Chondrocyte (in vitro differentiated cells): ENCODE results near the gene GNAS-AS1. TPM values are rescaled to one million over a fixed set of nuclear protein-coding genes. Genes with fewer than 3 reads are reported as not detected.

Experiments used
- DNase-seq: peaks from one replicate; pipeline ENCODE4 v3.0.0; 2021; ENCODE audit warnings: mixed read lengths, low spot score
- H3K27ac Mint-ChIP-seq: one replicate; pipeline ENCODE4 v1.8.0; 2021; ENCODE audit warnings: mild to moderate bottlenecking, moderate library complexity, mixed read lengths; ENCODE audit not compliant: unreplicated experiment
- H3K27me3 Mint-ChIP-seq: 2 replicates; pipeline ENCODE4 v1.8.0; 2021; ENCODE audit warnings: low read depth, mixed read lengths
- H3K36me3 Mint-ChIP-seq: 2 replicates; pipeline ENCODE4 v1.8.0; 2021; ENCODE audit warnings: low read depth, mixed read lengths
- H3K4me1 Mint-ChIP-seq: 2 replicates; pipeline ENCODE4 v1.8.0; 2021; ENCODE audit warnings: low read depth, mild to moderate bottlenecking, mixed read lengths
- H3K4me3 Mint-ChIP-seq: one replicate; pipeline ENCODE4 v1.8.0; 2021; ENCODE audit warnings: mild to moderate bottlenecking, moderate library complexity, mixed read lengths; ENCODE audit not compliant: unreplicated experiment
- H3K9me3 Mint-ChIP-seq: 2 replicates; pipeline ENCODE4 v1.8.0; 2021; ENCODE audit warnings: low read depth, mixed read lengths
- total RNA-seq: library from RNA; stranded (reverse); gene quantifications from 3 replicates; pipeline ENCODE4 v1.2.1, GENCODE V29; 2021
- TF ChIP-seq, protein P1 (sequence below): fragments of 200-600 bp; sonication (generic); IDR thresholded peaks from 2 replicates; pipeline ENCODE4 v1.5.0; 2021; ENCODE audit warnings: antibody characterized with exemption, mild to moderate bottlenecking, moderate library complexity

The GNAS-AS1 gene
- total RNA-seq, 1 donor from 2014 or later, result 1.1 TPM

DNA sequence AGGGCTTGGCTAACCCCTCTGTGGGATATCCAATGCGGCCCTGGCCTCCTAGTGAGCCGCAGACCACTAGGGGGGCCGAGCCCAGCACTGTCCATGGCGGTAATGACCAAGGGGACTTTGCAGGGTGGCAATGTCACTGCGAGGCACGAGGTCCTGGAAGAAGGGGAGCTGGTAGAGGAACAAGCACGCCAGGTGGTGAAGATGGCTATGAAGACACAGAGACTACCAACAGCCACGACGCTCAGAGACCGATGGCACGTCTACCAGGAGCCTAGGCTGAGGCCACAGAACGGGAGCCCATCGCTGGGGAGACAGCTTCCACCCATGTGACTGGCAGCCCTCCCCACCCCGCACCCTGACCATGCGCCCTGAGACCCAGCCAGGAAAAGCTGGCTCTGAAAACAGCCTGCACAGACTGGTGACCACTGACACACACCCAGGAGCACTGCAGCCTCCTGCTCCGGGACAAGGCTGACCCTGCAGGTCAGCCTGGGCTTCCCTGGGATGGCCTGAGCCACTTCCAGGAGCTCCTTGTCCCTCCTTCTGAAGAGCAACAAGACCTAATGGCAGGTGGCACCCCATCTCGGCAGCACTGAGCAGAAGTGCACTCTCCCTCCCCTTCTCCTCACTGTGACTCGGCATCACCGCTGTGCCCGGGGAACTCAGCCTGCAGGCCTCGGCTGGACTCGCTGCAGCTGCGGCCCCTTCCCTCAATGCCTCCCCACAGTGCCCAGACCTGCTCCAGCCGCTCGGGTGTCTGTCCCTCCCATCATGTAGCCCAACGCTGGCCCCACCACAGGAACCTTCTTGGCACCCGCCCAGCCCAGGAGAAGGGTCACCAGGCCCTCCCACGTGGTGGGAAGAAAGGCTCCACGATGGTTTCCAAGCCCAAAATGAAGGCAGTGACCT is 56.9 kb downstream of the GNAS-AS1 start:
- Mint-ChIP-seq H3K27ac (no peak overlapping the region), H3K4me1 (no peaks in the 10 kb centered on the region), H3K36me3 (no peaks in the 10 kb centered on the region)

DNA sequence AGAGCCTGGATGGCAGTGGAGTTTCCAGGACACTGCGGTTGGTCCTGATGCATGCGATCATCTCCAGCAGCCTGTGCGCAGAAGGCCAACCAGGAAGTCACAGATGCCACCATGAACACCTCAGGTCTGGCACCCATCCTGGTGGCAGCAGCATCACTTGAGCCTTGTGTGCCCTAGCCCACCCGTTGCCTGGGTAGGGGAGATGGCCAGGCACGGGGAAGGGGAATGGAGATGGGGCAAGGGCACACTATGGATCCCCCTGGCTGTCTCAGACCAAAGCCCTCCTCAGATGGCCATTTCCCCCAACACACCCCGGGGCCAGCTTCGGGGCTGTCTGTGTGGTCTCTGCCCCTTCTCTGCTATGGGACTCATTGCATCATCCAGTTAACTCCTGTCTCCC is 58.3 kb downstream of the GNAS-AS1 start:
- H3K27me3 Mint-ChIP-seq, result peaks cover 61% of the 10 kb centered on the region
- TF ChIP-seq, protein P1, sequence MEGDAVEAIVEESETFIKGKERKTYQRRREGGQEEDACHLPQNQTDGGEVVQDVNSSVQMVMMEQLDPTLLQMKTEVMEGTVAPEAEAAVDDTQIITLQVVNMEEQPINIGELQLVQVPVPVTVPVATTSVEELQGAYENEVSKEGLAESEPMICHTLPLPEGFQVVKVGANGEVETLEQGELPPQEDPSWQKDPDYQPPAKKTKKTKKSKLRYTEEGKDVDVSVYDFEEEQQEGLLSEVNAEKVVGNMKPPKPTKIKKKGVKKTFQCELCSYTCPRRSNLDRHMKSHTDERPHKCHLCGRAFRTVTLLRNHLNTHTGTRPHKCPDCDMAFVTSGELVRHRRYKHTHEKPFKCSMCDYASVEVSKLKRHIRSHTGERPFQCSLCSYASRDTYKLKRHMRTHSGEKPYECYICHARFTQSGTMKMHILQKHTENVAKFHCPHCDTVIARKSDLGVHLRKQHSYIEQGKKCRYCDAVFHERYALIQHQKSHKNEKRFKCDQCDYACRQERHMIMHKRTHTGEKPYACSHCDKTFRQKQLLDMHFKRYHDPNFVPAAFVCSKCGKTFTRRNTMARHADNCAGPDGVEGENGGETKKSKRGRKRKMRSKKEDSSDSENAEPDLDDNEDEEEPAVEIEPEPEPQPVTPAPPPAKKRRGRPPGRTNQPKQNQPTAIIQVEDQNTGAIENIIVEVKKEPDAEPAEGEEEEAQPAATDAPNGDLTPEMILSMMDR, result no peak
- H3K9me3 Mint-ChIP-seq, result no peaks in the 10 kb centered on the region
- H3K4me3 Mint-ChIP-seq, result no peak overlapping the region
- DNase-seq, result peak; percentile 56
- H3K27ac Mint-ChIP-seq, result no peak overlapping the region
- H3K4me1 Mint-ChIP-seq, result no peaks in the 10 kb centered on the region
- no peaks in the 10 kb centered on the region for H3K36me3 Mint-ChIP-seq

More for the DNA sequence above, 56.9 kb downstream of the GNAS-AS1 start:
- DNase-seq, result no peak
- H3K4me3 Mint-ChIP-seq, result no peak overlapping the region
- H3K27me3 Mint-ChIP-seq, result peaks cover 52% of the 10 kb centered on the region
- H3K9me3 Mint-ChIP-seq, result no peaks in the 10 kb centered on the region
- TF ChIP-seq, protein P1, result no peak

DNA sequence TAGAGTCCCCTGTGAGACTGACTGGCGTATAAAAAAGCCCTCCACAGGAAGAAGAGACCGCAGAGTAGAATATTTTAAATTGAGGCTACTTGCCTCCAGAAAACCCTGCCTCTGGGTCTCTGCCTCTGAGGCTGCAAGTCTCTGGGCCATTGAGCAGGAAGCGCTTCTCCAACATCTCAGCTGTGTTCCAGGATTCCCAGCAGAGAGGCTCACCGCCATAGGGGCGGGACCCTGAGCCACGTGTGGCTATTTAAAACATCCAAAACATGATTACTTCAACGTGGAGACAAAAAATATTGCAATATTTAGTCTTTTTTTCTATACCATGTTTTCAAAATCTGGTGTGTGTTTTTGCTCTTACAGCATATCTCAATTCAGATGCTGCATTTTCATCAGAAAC is 59.4 kb downstream of the GNAS-AS1 start:
- Mint-ChIP-seq H3K27me3 (peaks cover 59% of the 10 kb centered on the region), H3K27ac (no peak overlapping the region), H3K36me3 (no peaks in the 10 kb centered on the region), H3K9me3 (no peaks in the 10 kb centered on the region), H3K4me1 (no peaks in the 10 kb centered on the region), H3K4me3 (no peak overlapping the region)
- peak; percentile 26 for DNase-seq
- TF ChIP-seq, protein P1, result no peak

DNA sequence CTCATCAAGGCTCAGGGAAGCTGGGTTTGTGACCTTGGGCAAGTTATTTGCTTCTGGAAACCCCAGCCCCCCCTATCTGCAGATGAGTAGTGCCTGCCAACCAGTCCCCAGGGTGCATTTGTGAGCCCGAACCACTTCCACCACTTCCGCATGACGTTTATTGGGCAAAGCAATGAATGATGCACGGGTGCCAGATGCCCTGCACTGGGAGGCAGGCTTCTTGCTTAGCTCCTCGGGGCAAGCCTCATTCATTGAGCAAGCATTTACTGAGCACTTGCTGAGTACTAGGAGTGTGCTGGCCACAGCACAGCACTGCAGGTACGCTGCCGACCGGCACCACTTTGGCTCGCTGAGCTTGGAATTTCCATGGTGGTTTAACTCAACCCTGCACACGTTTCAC is 60.2 kb downstream of the GNAS-AS1 start:
- Mint-ChIP-seq H3K9me3 (no peaks in the 10 kb centered on the region), H3K27ac (no peak overlapping the region), H3K36me3 (no peaks in the 10 kb centered on the region), H3K27me3 (peaks cover 51% of the 10 kb centered on the region), H3K4me1 (no peaks in the 10 kb centered on the region), H3K4me3 (no peak overlapping the region)
- peak; percentile 52 for DNase-seq
- TF ChIP-seq, protein P1, result no peak

DNA sequence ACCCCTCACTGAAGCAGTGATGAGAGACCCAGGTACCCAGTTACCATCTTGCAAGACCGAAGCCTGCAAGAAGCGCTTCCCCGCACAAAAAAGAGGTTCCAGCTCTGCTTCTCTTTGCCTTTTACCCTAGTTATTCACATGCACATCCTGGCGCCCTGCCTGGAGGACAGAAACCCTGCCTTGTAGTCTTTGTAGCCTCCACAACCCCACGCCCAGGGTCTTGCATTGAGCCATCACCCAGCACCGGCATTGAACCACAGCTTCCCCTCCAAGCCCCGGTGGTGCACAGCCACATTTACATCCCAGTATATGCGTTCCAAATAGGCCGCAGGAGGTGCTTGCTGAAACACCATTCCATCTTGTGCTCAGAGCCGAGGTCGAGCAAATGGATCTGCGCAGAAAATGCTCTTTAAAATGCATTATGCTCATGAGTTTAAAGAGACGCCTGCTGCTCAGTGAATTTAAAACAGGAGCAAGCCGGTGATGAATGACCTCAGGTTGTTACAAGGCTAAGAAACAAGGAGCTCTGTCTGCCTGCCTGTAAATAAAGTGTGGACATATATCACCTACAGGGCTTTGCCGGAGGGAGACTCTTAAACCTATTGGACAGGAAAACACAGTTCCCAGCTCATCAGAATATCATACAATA is 61.7 kb downstream of the GNAS-AS1 start:
- no peaks in the 10 kb centered on the region for H3K36me3 Mint-ChIP-seq
- peaks cover 55% of the 10 kb centered on the region for H3K27me3 Mint-ChIP-seq
- no peaks in the 10 kb centered on the region for H3K4me1 Mint-ChIP-seq
- peak; percentile 50 for DNase-seq
- H3K9me3 Mint-ChIP-seq, result no peaks in the 10 kb centered on the region
- TF ChIP-seq, protein P1, result no peak
- H3K4me3 Mint-ChIP-seq, result no peak overlapping the region
- H3K27ac Mint-ChIP-seq, result no peak overlapping the region
